T-helper 22 cell (primary cell): Measurements from ENCODE around the gene PTPA.

Experiments used
- DNase-seq: peaks from one replicate; pipeline ENCODE4 v3.0.0-alpha.2; 2020; ENCODE audit warnings: low read depth

Gene PTPA

DNA sequence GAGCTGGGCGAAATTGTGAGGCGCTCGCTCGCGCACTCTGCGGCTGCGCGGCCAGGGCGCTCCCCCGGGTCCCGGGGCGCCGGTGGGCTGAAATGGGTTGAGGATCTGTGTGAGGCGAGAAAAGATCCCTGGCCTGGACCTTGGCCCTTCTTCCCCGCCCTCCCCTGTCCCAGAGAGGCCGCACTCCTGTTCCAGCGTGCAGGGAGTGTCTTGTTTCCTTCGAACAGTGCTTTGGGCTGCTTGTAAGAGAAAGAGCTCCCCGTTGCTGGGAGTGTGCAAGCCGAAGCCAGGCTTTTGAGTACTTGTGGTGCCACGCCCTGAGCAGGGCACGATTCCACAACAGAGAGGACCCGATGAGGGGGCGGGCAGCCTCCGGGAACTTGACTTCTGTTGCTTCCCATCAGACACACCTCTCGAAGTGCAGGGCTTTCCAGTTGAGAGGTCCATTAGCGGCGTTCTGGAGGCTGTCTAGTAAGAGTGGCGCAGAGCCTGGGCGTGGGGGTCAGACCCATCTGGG is 29.8 kb upstream of the PTPA start:
- DNase-seq: no peak

DNA sequence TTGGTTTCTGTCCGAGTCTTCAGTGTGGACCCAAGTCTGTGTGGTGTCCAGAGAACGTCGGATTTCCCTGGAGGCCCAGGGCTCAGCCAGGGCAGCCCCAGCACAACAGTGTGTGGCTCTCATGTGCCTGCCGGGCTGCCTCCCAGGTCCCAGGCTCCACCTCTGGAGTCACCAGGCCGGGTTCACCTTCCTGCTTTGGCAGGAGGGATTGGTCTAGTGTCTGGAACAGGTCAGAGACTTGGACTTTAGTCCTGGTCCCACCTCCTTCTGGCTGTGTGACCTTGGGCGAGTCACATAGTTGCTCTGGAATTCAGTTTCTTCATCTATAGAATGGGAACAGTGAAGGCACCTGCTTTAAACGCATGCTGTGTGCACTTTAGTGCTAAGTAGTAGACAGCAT is 27.1 kb upstream of the PTPA start:
- DNase-seq: no peak

DNA sequence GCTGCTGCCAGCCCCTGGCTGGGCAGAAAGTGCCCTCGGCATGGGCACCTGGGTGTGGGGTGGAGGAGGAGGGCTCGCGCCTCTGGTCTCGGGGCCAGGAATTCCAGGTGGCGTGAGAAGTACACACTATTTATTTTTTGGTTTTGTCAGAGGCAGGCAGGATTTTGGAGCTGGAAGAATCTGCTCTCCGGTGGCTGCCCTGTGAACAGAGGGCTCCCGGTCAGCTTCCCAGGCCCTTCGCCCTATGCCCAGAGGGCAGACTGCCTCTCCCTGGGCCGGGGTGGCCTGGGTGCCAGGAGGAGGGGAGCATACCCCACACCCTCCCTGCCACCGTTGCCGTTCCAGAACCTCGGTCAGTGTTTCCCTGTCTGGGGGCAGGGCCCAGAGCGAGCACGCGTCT is 22.0 kb upstream of the PTPA start:
- DNase-seq: no peak

DNA sequence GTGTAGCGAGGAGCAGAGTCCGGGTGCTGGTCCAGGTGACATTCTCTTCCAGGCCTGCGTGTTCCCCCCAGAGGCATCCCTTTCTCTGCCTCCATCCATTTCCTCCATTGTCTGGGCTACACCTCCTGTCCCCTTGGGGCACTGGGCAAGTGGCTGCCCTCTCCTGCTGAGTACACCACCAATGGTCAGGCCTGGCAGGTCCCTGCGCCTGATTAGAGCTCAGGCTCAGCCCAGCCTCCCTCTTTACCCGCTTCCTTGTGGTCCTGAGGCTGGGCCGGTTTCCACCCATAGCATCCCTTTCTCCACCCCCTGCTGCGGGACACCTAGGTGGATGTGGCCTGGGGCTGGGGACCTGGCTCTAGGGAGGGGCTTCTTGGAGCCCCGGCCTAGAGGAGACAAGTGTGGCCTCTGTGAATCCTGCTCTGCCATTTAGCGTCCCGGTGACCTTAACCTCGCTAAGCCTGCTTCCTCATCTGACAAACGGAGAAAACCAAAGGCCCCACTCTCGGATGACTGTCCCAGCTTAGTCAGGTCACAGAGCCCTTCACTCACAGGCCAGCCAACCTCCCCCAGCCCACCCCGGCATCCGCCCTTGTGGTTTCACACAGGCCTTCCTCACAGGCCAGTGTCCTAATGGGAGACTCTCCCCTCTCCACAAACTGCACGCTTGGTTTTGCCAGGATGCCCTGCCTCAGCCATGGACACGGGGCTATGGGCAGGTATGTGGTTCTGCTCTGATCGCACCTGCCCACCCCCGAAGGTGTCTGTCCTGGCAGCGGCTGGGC is 17.4 kb upstream of the PTPA start:
- no peak for DNase-seq

DNA sequence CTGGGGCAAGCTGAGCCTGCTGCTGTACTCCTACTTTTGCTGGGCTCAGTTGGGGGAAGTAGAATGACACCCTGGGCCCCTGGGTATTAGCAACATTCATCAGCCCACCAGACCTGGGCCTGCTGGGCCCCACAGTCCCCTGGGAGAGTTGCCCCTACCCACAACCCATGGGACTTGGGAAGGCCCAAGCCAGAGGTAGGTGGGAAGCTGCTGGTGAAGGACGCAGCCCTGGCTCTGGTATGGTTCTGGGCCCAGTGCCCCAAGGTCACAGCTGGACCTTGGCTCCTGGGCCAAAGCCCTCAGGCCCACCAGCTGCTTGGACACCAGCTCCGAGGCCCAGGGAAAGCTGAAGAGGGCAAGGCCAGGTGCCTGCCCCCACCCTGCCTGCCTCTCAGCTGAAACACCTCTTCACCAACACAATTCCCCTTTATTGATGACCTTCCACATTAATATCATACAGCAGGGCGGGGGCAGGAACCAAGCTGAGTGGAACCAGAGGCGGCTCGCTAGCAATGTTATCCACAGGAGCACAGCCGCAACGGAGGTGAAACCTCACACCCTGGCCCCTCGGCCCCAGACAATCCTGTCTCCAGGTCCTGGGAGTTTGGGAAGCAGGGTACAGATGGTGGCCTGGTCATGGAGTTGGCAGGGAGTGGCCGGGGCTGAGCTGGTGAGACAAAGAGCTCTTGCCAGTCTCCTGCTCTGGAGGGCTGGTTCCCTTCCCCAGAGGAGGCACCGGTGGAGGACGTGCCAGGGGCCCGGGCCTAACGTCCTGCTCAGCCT is 16.6 kb upstream of the PTPA start:
- no peak for DNase-seq

DNA sequence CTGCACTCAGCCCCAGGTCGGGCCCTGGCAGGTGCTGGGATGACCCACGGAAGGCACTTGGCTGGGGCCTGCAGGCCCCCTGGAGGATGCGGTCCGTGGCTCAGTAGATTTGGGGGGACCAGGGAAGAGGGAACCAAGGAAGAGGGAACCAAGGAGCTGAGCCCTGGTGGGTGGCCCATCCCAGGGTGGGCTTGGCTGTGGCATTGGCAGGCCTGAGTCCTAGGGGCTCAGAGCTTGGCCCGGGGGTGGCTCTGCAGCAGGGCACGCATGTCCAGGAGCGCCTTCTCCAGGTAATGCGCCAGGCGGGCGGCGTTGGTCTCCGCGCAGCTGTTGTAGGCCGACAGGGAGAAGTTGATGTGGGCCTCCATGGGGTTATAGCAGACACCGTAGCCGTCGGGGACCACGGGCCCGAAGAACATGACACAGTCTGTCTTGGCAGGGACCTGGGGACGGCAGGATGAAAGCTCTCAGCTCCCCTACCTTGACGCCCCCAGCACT is 16.0 kb upstream of the PTPA start:
- no peak for DNase-seq

DNA sequence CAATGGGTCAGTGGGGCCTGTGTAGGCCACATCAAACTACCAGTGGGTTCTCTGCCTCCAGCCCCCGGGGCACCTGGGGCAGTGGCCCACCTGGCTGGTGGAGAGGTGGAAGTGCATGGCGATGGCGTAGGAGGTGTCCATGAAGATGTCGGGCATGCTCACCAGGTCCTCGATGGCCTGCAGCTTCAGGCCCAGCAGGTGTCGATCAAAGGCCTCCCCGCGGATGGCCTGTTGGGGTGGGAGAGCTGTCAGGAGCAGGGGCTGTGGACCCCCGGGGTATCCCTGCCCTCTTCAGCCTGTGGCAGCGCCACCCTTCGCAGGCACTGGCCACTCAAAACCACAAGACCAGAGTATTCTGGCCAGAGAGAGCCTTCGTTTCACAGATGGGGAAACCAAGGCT is 15.3 kb upstream of the PTPA start:
- no peak for DNase-seq

DNA sequence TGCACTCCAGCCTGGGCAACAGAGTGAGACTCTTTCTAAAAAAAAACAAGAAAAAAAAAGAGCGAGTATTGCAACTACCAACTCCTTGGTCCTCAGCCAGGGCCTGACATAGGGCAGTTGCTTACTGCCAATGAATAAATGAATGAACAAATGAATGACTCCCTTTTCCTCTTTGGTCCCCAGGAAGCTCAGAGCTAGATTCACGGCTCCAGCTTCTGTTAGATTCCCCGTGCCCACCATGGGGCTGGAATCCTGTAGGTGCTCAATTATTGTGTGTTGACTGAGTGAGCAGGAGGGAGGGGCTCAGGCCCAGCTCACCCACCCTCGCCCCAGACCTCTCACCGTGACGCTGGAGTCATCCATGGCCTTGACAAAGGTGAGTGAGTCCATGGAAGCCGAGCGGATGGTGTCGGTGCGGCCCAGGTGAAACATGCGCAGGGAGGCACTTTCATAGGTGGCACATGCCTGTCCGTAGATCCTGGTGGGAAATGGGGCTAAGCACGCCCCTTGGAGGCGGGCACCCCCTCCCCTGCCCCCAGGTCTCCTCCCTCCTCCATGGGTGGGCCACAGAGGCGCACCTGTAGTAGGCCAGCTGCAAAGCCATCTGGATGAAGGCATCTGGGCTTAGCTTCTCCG is 13.4 kb upstream of the PTPA start:
- DNase-seq: no peak

DNA sequence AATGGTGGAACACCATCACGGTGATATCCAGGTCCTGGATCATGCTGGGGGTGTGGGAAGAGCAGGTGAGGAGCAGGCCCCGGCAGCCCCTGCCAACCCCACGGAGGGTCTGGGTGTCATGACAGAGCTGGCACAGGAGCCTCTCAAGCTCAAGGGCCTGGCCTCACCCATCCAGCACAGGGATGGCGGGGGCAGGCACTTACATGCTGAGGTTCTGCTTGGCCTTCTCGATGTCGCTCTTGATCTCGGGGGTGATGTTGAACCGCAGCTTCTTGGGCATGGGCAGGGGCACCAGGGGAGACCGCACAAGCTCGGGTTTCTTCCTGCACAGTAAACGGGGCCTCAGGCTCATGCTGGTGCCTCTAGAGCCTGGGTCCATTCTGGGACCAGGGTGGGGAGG is 12.9 kb upstream of the PTPA start:
- no peak for DNase-seq

DNA sequence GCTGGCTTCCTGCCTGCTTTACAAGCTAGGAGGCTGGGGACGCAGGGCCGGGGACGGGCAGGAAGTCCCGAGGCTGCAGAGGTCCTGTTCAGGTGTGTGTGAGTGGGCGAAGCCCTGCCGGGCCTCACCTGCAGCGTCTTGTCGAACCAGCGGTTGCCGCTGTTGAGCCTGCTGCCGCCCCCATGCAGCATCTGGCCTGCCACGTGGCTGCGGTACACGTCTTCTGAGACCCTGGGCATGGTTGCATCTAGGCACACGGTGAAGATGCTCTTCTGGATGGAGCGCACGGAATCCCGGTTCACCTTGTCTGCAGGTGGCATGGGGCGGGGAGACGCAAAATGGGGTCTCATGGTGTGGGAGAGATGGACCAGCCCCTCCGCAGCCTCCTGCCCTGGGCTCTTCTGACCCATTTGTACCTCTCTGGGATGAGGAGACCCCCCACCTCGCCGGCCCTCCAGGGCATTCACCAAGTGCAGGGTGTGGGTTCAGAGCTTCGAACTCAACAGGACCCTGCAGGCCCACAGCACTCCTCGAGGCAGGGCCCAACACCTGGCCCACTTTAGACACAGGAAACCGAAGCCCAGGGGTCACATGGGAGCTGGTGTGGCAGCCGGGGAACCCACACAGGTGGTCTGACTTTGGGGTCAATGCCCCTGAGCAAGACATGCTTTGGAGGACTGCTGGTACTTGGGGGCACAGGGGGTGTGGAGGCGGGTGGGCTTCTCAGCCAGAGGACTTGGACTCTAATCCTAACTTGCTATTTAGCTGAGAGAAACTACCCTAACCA is 10.6 kb upstream of the PTPA start:
- no peak for DNase-seq

DNA sequence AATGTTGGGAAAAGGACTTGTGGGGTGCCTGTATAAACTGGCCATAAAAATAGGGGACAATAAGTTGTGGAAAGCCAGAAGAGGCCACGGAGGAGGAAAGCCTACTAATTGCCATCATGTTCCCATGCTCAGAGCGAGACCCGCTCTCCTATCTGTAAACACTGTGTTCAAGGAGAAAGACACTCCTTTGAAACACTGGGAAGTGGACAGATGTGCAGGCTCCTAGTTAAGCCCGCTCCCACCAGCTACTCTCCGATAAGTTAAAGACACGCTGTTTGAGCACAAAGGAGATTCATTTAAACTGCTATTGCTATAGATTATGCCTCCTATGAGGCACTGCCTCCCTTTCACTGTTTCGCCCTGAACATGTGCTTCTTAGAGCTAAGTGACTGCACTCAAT is 9.9 kb upstream of the PTPA start:
- DNase-seq: no peak

DNA sequence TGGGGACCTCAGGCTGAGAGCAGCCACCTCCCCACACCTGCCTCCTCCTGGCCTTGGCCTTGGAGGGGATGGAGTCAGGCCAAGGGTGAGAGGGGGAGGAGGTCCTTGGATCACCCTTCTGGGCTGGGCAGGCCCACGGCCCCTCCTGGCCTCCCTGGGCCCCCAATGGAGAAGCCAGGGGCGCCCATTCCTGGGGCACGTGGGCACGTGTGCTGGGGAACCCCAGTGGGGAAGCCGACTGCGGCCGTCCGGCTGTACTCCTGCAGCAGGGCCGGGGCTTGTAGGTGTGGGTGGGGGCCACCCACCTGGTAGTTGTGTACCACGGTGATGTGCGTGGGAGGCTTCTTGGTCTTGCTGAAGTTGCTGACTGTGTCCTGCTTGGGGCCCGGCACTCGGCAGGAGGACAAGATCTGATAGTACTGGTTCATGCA is 9.1 kb upstream of the PTPA start:
- no peak for DNase-seq

DNA sequence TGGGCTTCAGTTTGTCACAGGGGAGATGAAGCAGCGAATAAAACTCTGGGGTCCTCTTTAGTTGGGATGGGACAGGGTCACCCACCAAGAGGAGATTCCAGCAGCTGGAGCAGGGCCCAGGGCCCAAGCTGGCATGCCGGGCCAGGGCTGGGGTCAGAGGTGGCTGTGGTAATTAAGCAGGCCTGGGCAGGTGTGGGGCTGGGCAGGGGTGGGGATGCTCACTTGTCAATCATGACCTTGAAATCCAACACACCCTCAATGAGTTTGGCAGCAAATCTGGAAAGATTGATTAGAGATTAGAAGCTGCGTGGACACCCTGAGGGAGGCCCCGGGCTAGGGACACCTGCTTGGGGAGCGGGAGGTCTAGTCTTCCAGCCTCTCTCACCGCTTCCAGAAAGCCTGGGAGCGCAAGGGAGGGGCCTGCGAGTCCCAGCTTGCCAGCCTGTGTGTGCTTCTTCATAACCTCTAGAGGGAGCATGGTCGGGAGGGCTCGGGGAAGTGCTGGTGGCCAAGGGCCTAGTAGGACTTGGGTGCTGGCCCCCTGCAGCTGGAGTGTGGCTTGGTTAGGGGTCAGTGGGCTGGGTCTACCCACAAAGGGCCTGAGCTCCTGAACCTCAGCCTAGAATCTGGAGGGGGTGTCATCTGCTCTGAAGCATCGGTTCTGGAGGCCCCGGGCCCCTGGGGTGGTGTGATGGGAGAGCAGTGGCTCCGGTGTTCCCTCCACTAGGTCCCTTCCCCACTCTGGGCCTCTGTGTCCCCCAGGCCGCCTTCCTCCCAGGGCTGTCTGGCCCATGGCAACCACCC is 8.2 kb upstream of the PTPA start:
- no peak for DNase-seq

DNA sequence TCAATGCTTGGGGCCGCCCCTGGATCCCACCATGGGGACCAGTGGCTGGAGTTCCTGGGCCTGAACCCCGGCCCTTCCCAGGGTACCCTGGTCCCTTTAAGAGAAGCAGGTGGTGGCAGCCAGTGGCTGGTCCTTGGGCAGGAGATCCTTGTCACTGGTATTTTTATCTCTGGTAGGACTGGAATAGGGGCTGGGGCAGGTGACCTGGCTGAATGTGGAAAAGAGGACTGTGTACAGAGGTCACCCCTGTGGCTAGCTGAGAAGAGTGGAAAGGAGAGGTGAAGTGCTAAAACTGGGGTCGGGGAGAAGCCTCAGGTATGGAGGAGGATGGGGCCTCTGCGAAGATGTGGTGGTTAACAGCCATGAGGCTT is 7.6 kb upstream of the PTPA start:
- DNase-seq: no peak

DNA sequence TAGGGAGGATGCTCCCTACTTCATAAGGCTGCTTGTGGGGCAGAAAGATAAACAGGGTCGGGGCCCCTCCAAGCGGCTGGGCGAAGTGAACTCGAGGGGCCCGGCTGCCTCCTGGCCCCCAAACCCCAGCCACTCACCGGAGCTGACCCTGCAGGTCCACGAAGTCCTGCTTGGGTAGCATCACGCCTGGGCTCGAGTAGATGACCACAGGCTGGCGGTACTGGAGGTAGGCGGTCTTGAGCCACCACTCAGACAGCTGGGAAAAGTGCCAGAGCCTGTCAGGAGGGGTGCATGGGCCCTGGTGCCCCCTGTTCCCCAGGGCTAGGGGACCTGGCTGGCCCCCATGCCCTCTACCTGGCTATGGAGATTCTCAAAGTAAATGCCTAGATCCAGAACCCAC is 7.2 kb upstream of the PTPA start:
- no peak for DNase-seq

DNA sequence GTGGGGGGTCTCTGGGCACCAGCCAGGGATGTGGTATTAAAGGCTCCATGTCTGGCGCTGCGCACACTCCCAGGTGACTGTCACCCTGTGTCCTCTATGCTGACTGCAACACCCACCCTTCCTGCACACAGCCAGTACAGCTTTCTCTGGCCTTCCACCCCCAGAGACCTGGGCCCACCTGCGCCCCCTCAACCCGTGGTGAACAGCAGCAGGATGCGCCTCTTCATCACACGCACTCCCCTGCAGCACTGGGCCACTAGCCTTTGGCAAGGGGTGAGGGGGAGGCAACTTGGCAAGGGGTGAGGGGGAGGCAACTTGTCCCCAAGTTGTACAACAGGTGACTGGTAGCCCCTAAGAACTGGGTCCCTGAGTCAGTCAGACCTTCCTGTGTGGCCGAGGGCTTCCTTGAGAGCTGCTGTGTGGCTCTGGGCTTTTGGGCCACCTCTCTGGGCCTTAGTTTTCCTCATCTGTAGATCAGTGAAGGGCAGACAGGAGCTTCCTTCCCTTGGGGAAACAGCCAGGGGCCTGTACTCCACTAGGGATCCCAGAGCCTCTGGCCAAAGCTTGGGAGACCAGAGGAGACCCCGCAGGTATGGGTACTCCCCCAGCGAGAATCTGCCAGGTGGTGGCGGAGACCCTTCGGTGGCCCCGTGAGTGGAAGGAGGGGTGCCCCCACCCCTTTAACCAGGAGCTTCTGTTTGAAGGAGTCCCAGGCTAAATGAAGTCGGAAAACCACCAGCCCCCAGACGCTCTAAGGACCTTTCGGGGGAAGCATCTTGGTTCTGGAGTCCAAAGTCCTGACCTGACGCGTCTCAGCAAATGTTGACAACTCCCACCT is 5.1 kb upstream of the PTPA start:
- DNase-seq: no peak

DNA sequence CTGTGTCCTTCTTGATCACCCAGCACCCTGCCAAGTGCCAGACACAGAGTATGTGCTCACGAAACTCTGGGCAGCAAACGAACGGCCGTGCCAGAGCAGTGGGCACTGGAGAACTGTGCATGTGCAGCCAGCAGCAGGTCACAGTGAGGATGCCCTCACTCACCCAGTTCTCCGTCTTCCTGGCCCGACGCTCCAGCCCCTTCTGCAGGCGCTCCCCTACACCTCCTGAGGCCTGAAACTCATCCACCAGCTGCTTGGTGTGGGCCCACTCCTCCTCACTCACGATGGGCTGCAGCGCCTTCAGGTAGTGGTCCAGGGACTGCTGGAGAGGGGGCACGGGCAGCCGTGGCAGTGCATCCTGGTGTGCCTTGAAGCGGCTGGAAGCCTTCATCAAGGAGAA is 3.6 kb upstream of the PTPA start:
- DNase-seq: no peak

DNA sequence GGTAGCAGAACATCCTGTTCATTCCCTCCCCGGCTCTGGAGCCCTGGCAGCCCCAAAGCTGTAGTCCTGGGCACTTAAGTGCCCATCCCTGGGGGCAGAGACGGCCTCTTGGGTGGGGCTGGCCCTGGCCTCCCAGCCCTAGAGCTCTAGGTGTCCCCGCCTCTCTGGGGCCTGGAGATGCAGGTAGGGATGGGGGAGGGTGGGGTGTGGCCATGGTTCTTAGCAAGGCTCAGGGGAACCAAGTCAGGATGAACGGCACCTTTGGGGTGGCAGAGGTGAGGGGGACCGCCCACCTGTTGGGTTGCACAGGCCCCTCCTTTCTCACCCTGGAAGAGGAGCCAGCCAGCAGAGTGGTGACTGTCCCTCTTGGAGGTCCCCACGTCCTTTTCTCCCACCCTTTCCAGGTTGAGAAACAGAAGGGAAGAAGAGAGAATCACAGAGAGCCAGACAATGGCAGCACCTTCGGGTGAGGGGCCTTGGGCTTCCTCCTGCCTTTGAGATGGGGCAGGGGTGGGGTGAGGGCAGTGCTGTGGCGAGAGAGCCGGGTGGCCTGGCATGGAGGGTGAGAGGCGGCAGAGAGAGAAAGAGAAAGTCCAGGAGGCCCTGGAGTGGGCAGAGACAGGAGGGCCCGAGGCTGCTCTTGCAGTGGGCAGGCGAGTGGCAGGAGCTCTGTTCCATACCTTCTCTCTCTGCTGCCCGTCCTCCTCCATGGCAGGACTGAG is 3.0 kb upstream of the PTPA start:
- no peak for DNase-seq

DNA sequence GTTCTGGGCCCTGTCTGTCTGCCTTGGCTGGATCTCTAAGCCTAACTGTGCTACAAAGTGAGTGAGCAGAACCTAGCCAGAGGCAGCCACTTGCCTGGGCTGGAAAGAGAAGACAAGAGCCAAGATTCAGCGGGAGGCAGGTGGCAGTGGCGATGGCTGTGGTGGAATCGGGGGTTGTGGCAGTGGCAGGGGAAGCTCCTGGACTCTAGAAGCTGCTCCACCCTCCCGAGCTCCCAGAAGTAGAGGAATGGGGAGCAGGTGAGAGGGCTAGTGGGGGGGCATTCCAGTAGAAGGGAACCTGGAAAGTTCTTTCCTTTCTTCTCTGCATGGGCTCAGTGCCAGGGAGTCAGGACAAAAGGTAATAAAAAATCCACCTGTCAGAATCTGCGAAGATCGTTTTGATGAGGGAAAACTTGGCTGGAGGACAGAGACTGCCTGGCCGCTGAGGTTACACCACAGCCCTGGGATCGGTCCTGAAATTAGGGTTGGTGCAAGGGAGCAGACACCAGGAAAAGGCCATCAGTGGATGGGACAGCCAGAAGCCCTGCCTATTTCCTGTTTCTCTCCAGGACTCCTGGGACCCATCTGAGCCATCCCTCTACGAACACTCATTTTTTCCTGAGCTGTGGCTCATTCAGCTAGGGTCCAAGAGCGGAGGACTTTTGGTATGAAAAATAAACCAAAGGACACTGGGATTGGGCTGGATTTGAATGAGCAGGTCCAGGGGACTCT is 2.2 kb upstream of the PTPA start:
- no peak for DNase-seq
